HG03558 (cell line): ENCODE results near the gene TMEM37.

ENCODE experiments used
- ATAC-seq: cut with Tn5 transposase; IDR thresholded peaks from one replicate; pipeline ENCODE4 v1.9.1; 2021; ENCODE audit warnings: moderate number of reproducible peaks; ENCODE audit not compliant: unreplicated experiment; ENCODE audit errors: extremely low read depth

The TMEM37 gene

DNA sequence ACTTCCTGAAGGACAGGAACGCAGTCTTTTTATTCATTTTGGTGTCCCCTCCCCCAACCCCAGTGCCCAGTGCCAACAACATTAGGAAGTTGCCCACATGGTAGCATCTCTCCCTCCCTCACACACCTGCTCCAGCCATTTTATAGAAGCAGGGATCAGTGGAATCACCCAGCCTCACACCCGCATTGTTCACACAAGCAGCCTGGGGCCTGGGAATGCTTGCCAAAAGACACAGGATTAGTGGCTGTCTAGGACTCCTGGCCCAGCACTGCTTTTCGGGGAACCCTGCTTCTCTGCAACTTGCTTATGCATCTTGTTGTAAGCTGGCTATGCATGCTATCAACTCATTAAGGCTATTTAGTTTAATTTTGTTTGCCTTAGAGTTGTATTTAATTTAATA, 17.9 kb downstream of the TMEM37 start:
- no peak for ATAC-seq

- ATAC-seq = no peak
Measured at GRCh38 chr2:119451336-119452050, 19.8 kb downstream of the TMEM37 start.

GRCh38 chr2:119453972-119454593, 22.4 kb downstream of the TMEM37 start:
- no peak for ATAC-seq

DNA sequence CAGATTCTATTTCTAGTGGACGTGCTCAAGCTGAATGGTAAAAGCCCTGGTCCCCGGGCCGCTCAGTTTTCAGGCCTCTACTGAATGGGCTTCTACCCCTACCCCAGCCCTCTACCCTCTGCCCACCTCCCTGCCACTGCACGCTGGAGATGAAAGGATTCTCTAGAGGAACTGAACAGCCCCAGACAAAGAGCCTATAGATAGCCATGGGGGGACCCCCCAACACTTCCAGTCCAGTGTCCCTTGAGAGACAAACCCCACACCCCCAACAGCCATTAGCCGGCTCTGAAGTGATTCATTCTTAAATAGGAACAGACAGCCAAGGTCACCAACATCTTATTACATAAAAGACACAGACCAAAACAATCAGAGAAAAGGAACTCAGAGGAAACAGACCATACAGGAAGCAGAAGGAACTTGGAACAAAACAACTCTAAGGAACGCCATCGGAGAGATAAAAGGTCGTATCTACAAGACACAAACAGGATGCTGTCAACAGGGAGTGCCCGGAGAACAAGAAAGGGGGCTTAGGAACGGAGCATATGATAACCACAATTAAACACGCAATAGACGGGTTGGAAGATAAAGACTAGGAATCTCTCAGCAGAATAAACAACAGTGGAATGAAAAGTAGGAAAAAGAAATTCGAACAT, 23.5 kb downstream of the TMEM37 start:
- ATAC-seq = no peak

- no peak for ATAC-seq
Measured at GRCh38 chr2:119460076-119460475, 28.4 kb downstream of the TMEM37 start.

DNA sequence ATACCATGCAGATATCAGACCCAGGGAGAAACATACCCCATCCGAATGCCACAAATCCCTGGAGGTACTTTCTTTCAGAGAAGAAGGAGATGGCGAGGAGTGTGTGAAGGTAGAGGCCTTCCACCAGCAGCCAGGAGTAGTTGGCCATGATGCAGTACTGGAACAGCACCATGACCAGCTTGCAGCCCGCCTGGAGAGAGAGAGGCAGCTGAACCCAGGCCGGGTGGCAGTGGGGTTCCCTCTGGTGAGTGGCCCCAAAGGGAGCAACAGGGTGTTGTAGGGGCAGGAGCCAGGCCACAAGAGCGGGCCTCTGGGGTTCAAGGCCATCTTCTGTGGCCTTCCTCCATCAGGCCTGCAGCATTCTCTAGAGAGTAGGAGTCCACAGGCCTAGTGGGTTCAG, 30.2 kb downstream of the TMEM37 start:
- ATAC-seq = no peak

DNA sequence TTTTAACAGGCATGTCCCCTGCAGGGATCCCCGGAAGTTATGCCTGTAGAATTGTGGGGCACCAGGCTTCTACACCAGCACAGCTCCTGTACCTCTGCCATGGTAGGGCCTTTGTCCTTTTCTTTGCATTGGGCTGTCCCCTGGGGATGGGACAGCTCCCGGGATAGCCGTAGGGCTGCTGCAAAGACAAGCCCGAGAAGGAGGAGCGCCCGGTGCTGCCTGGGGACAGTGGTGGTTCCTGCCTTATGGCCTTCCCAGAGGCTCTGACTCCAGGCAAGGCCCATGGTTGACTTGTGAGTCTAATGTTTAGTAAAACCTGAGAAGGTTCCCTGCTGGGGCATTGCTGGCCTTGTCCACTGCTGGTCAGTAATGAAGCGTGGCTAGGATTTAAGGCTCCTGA, 30.9 kb downstream of the TMEM37 start:
- ATAC-seq = no peak

DNA sequence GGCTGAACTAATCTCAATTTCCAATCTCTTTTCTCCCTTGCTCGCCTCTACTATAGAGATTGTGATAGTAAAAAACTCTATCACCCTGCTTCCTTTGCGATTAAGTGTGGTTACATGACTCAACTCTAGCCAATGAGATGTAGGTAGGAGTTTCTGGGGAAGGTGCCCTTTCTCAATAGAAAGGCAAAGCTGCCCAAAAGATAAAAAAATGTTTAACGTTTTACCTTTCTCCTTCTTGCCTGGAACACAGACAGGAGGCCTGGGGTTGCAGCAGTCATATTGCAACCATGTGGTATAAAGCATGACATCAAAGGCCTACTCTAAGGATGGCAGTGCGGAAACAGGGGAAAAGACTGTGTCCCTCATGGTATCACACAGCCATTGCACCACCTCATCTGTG, 31.5 kb downstream of the TMEM37 start:
- ATAC-seq = no peak

- ATAC-seq = no peak
Measured at GRCh38 chr2:119463990-119464389, 32.3 kb downstream of the TMEM37 start.

DNA sequence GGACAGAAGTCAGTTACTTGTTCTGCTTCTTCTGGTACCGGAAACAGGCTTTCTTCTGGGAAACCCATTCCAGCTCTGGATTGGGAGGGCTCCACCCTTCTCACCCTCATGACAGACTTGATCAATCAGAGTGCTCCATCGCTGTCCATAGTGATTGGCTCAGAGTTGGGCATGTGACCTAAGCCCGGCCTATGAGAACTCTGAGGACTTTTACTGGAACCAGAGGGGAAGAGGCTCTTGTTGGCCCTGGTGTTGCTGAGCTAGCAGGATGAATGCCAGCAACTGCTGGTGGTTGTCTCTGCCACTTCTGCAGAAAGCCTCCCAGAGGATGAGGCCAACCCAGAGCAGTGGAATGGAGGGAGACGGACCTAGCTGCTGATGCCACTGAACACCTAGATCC, 33.3 kb downstream of the TMEM37 start:
- ATAC-seq = no peak

DNA sequence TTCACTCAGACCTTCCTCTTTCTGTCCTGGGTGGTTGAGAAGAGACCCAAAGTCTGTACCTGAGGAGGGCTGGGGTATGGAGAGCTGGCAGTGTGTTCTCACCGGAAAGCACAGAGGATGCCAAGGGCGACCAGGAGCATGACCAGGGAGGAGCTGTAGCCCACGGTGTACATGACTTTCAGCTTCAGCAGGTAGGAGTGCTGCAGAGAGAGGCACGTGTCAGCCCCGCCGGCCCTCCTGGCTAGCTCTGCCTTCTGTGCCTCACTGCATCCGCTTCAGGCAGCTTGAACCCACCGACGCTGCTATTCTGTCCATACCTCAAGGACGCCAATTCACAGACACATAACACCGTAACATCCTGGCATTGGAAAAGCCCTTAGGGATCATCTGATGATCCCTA, 34.0 kb downstream of the TMEM37 start:
- ATAC-seq = no peak

DNA sequence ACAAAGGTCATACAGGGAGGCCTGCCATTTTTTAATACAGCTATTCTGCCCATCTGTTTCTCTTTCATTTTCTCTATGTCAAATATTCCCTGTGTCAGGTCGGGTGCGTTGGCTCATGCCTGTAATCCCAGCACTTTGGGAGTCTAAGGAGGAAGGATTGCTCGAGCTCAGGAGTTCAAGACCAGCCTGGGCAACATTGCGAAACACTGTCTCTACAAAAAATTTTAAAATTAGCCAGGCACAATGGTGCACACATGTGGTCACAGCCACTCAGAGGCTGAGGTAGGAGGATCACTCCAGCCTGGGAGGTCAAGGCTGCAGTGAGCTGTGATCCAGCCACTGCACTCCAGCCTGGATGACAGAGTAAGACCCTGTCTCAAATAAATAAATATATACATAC, 34.7 kb downstream of the TMEM37 start:
- no peak for ATAC-seq

GRCh38 chr2:119468154-119468955, 36.7 kb downstream of the TMEM37 start:
- no peak for ATAC-seq

GRCh38 chr2:119469131-119469530, 37.5 kb downstream of the TMEM37 start:
- ATAC-seq = no peak

DNA sequence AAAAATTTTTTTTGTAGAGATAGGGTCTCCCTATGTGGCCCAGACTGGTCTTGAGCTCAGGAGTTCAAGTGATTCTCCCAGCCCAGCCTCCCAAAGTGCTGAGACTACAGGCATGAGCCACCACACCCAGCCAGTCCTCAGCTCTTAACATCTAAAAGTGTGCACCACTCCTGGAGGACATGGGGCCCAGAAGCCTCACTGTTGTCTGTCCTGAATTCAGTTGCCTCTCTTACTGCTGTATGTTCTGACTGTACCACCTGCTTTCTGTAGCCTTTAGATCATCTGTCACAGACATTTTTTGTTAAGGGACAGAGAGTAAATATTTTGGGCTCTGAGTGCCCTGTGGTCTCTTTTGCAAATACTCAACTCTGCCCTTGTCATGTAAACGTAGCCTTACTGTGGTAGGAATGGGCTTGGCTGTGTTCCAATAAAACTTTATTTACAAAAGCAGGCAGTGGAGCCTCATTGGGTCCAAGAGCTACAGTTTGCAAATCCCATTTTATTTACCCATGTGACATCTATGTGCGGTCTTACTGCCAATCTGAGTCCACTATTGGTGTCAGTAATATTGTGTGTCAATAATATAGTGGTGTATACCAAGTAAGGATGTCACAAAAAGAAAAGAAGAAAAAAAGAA, 38.1 kb downstream of the TMEM37 start:
- ATAC-seq = no peak

DNA sequence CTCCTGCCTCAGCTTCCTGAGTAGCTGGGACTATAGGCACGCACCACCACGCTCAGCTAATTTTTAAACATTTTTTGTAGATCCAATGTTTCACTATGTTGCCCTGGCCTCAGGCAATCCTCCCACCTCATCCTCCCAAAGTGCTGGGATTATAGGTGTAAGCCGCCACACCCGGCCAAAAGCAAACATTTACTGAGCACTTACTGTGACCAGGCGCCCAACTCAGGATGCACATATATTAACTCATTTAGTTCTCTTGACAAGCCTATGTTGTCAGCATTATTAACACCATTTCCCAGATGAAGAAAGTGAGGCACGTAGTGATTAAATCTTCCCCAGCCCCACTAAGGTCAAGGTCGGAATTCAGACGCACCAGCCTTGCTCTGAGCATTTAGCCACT, 41.1 kb downstream of the TMEM37 start:
- no peak for ATAC-seq

DNA sequence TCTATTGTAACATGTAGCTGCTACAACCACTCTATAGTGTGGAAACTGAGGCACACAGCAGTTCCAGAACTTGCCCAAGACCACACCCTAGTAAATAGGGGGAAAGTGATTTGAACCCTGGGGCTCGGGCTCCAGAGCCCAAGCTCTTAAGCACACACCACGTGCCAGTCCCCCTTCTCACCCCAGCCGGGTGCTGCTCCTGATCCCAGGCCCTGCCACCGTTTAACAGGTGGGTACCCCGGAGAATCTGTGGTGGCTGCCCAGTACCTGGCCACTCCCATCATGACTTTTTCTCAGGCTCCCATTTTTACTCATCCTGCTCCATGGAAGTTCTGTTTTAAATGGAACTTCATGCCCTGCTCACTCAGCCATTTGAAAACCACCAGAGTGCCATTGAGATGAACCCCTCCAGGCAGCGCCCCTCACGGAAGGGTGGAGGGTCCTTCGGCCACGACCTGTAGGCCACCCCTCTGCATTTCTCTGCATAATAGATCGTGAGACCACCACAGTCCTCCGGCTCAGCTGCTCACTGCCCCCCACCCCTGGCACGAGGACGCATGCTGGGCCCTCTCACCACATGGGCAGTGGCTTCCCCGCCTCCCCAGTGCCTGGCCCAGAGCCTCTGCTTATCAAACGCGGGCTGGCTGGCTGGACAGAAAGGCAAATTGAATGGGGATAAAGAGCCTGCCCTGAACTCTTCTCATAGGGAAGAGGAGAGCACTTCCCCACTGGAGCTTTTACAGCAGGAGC, 42.1 kb downstream of the TMEM37 start:
- no peak for ATAC-seq

DNA sequence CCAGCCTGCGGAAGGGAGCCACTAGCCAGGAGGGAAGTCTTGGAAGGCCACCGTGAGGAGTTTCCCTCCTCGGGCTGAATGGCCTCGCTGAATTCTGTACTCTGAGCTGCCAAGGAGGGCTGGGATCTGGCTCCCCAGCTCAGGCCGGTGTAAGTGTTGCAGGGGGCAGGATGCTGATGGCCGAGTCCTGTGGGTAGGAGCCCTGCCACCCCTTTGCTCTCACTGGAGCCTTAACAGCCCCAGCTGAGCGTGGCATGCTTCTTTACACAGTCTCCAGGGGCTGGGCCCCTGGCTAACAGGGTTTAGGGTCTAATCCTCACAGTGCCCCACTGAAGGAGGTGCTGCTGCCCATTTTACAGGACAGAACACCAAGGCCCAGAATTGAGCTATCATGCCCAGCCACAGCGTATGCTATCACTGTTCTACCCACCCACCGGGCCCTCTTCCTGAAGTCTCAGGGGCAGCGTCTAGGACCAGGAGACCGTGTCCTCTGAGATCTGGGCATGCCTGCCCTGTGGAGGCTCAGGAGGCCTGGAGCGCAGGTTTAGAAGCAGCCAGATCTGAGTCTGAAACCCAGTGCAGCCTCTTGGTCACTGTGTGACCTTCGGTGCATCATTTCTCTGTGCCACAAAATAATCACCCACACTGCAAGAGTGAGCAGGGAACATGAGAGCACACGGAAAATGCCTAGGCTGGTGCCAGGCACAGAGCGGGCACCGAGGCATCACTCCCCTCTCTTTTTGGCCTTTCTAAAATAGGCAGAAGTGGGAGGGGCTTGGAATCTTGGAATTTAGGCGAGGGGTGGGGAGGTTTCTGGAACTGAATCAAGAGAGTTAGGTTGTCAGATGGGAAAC, 42.9 kb downstream of the TMEM37 start:
- ATAC-seq = no peak
